Esophagus squamous epithelium (tissue), 4 donors: ENCODE results near the gene ZNF878.

Source experiments
- POLR2A ChIP-seq, 4 donors: fragments of 450-650 bp; IDR thresholded peaks; one replicate each; pipeline ENCODE4 v1.6.1; 2017; ENCODE audit warnings: antibody characterized with exemption in 4 of 4, mild to moderate bottlenecking in 4 of 4, moderate library complexity in 3 of 4
- TF ChIP-seq, protein P1 (sequence below), 6 experiments: fragments of 450-650 bp in 4 of 6; fragments of 200-600 bp in 2 of 6; sonication (generic) in 2 of 6; IDR thresholded peaks; one replicate each; pipeline ENCODE4 v1.5.1; 2016 to 2019; ENCODE audit warnings: antibody characterized with exemption in 6 of 6, mild to moderate bottlenecking in 4 of 6, moderate library complexity in 4 of 6

DNA sequence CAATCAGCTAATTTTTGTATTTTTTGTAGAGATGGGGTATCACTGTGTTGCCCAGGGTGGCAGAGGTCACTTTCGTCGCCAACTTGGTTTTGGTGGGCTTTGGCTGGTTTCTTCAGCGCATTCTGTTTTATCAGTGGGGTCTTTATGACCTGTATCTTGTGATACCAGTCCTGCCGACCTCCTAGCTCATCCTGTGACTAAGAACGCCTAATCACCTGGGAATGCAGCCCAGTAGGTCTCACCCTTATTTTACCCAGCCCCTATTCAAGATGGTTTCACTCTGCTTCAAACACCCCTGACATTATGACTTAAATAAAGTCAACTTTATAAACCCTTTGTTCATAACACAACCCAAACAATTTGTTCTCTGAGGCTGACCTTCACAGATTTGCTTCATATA is 3.0 kb upstream of the ZNF878 start:
- TF ChIP-seq, protein P1, sequence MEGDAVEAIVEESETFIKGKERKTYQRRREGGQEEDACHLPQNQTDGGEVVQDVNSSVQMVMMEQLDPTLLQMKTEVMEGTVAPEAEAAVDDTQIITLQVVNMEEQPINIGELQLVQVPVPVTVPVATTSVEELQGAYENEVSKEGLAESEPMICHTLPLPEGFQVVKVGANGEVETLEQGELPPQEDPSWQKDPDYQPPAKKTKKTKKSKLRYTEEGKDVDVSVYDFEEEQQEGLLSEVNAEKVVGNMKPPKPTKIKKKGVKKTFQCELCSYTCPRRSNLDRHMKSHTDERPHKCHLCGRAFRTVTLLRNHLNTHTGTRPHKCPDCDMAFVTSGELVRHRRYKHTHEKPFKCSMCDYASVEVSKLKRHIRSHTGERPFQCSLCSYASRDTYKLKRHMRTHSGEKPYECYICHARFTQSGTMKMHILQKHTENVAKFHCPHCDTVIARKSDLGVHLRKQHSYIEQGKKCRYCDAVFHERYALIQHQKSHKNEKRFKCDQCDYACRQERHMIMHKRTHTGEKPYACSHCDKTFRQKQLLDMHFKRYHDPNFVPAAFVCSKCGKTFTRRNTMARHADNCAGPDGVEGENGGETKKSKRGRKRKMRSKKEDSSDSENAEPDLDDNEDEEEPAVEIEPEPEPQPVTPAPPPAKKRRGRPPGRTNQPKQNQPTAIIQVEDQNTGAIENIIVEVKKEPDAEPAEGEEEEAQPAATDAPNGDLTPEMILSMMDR (IDR thresholded peaks at IDR 0.05) = no peak
- TF ChIP-seq POLR2A (IDR thresholded peaks at IDR 0.05) = no peak
